Liver (tissue), 9 donors: ENCODE results near the gene SSNA1. TPM values are rescaled to one million over a fixed set of nuclear protein-coding genes. Genes with fewer than 3 reads are reported as not detected.

ENCODE experiments used
- DNase-seq: peaks from one replicate; pipeline ENCODE4 v3.0.0-alpha.2; 2017; ENCODE audit warnings: low spot score
- H3K27ac ChIP-seq, 2 donors: one replicate each; pipeline ENCODE4 v1.7.0; 2013; ENCODE audit warnings: inconsistent platforms in 2 of 2, low read length in 2 of 2, control low read depth in 1 of 2, low read depth in 1 of 2, mild to moderate bottlenecking in 1 of 2
- H3K27me3 ChIP-seq, 4 donors: one replicate each; pipeline versions ENCODE4 v1.6.1 to v1.7.0; 2013; ENCODE audit warnings: low read length in 3 of 4, inconsistent platforms in 1 of 4, mild to moderate bottlenecking in 1 of 4, moderate library complexity in 1 of 4; ENCODE audit not compliant: control insufficient read depth in 4 of 4, insufficient read depth in 4 of 4
- H3K36me3 ChIP-seq, 4 donors: one replicate each; pipeline versions ENCODE4 v1.6.1 to v1.7.0; 2013; ENCODE audit warnings: low read length in 3 of 4, mild to moderate bottlenecking in 3 of 4, low read depth in 1 of 4, moderate library complexity in 1 of 4; ENCODE audit not compliant: control insufficient read depth in 4 of 4, insufficient read depth in 3 of 4
- H3K4me1 ChIP-seq, 4 donors: one replicate each; pipeline versions ENCODE4 v1.6.1 to v1.7.0; 2013; ENCODE audit warnings: low read length in 3 of 4, mild to moderate bottlenecking in 3 of 4, moderate library complexity in 1 of 4; ENCODE audit not compliant: control insufficient read depth in 4 of 4, insufficient read depth in 4 of 4
- H3K4me3 ChIP-seq, 3 donors: one replicate each; pipeline versions ENCODE4 v1.6.1 to v1.7.0; 2013; ENCODE audit warnings: low read length in 3 of 3, control low read depth in 1 of 3, low read depth in 1 of 3, mild to moderate bottlenecking in 1 of 3
- H3K9ac ChIP-seq, 2 donors: one replicate each; pipeline ENCODE4 v1.7.0; 2013; ENCODE audit warnings: low read length in 2 of 2, mild to moderate bottlenecking in 2 of 2, moderate library complexity in 2 of 2, control low read depth in 1 of 2, low read depth in 1 of 2
- H3K9me3 ChIP-seq, 4 donors: one replicate each; pipeline versions ENCODE4 v1.6.1 to v1.7.0; 2013; ENCODE audit warnings: low read length in 3 of 4; ENCODE audit not compliant: control insufficient read depth in 4 of 4
- ATF3 ChIP-seq: IDR thresholded peaks from 2 replicates; pipeline ENCODE4 v1.6.1; 2016; ENCODE audit warnings: antibody characterized with exemption
- CTCF ChIP-seq: fragments of 150-350 bp; IDR thresholded peaks from 2 replicates; pipeline ENCODE4 v1.5.1; 2017; ENCODE audit warnings: improper control_type of control experiment, low read depth, low read length; ENCODE audit not compliant: missing input control
- EGR1 ChIP-seq, 2 donors: IDR thresholded peaks; 2 replicates each; pipeline ENCODE4 v1.6.1; 2016 to 2018; ENCODE audit warnings: antibody characterized with exemption in 2 of 2, low read depth in 2 of 2
- FOXA1 ChIP-seq: IDR thresholded peaks from 2 replicates; pipeline ENCODE4 v1.6.1; 2016; ENCODE audit warnings: antibody characterized with exemption
- FOXA2 ChIP-seq: IDR thresholded peaks from 2 replicates; pipeline ENCODE4 v1.6.1; 2016; ENCODE audit warnings: antibody characterized with exemption
- GABPA ChIP-seq, 2 donors: IDR thresholded peaks in 1 of 2; conservative IDR thresholded peaks in 1 of 2; 2 replicates each; pipeline ENCODE4 v1.6.1; 2016; ENCODE audit warnings: antibody characterized with exemption in 2 of 2, mild to moderate bottlenecking in 1 of 2, moderate library complexity in 1 of 2
- HNF4A ChIP-seq, 2 donors: conservative IDR thresholded peaks; 2 replicates each; pipeline ENCODE4 v1.6.1; 2016; ENCODE audit warnings: antibody characterized with exemption in 2 of 2, mild to moderate bottlenecking in 2 of 2
- HNF4G ChIP-seq: IDR thresholded peaks from 2 replicates; pipeline ENCODE4 v1.6.1; 2016; ENCODE audit warnings: antibody characterized with exemption
- JUND ChIP-seq, 2 donors: IDR thresholded peaks; 2 replicates each; pipeline ENCODE4 v1.6.1; 2016; ENCODE audit warnings: antibody characterized with exemption in 2 of 2
- MAX ChIP-seq: IDR thresholded peaks from 2 replicates; pipeline ENCODE4 v1.6.1; 2016; ENCODE audit warnings: antibody characterized with exemption
- NR2F2 ChIP-seq: IDR thresholded peaks from 2 replicates; pipeline ENCODE4 v1.6.1; 2016; ENCODE audit warnings: antibody characterized with exemption
- RAD21 ChIP-seq, 2 donors: IDR thresholded peaks; 2 replicates each; pipeline ENCODE4 v1.6.1; 2016; ENCODE audit warnings: antibody characterized with exemption in 2 of 2, mild to moderate bottlenecking in 2 of 2
- REST ChIP-seq: IDR thresholded peaks from 2 replicates; pipeline ENCODE4 v1.6.1; 2016; ENCODE audit warnings: antibody characterized with exemption, mild to moderate bottlenecking
- RXRA ChIP-seq, 2 donors: IDR thresholded peaks; 2 replicates each; pipeline ENCODE4 v1.6.1; 2017 to 2018; ENCODE audit warnings: antibody characterized with exemption in 2 of 2, mild to moderate bottlenecking in 1 of 2
- SP1 ChIP-seq: IDR thresholded peaks from 2 replicates; pipeline ENCODE4 v1.6.1; 2018; ENCODE audit warnings: antibody characterized with exemption, mild to moderate bottlenecking
- TAF1 ChIP-seq: conservative IDR thresholded peaks from 2 replicates; pipeline ENCODE4 v1.6.1; 2016; ENCODE audit warnings: antibody characterized with exemption, mild to moderate bottlenecking
- YY1 ChIP-seq: IDR thresholded peaks from 2 replicates; pipeline ENCODE4 v1.6.1; 2016; ENCODE audit warnings: antibody characterized with exemption, mild to moderate bottlenecking
- ZBTB33 ChIP-seq: IDR thresholded peaks from 2 replicates; pipeline ENCODE4 v1.6.1; 2016; ENCODE audit warnings: antibody characterized with exemption
- WGBS: extraction: QIAGEN DNeasy Blood & Tissue Kit; methylation state at CpG from one replicate; pipeline ENCODE4 v1.1.7; 2013; 5-methylcytosine and 5-hydroxymethylcytosine counted together
- polyA plus RNA-seq, 2 donors: library from polyadenylated mRNA; stranded (reverse) in 1 of 2; unstranded in 1 of 2; fragments of 200-250 nt in 1 of 2; fragments of >200 nt in 1 of 2; fragmentation: Nextera tagmentation in 1 of 2; extraction: Ambion mirVana in 1 of 2; gene quantifications; one replicate each; pipeline versions ENCODE4 v1.2.1 to v1.2.3, GENCODE V29; 2013 to 2015
- total RNA-seq, 2 donors: library from RNA; depleted of rRNA; stranded (reverse); fragments of >200 nt; gene quantifications; one replicate each; pipeline ENCODE4 v1.2.3, GENCODE V29; 2014
- donor health status: healthy.
- donor health status: healthy.
- donor health status: healthy.
- donor health status: healthy.
- donor health status: healthy.

The SSNA1 gene
- total and polyA plus RNA-seq, 4 donors: 29.8 to 44.2 (median 40.3) TPM

- peaks cover 0 to 5% (median 0%) of the 10 kb centered on the region in 4 donors for H3K36me3 ChIP-seq
- no peaks in the 10 kb centered on the region for H3K27me3 ChIP-seq
- no peak for DNase-seq
- 79% methylated on average over 7 of the region's 7 CpGs for WGBS
- TF ChIP-seq GABPA (IDR thresholded peaks at IDR 0.05 in 1 of 2, conservative IDR thresholded peaks at IDR 0.05 in 1 of 2): no peak
- TF ChIP-seq HNF4A (conservative IDR thresholded peaks at IDR 0.05): no peak
- TF ChIP-seq RAD21 (IDR thresholded peaks at IDR 0.05): no peak
- TF ChIP-seq ZBTB33: no peak
- TF ChIP-seq REST: no peak
- no peak for TF ChIP-seq TAF1
- TF ChIP-seq MAX: no peak
- TF ChIP-seq NR2F2: no peak
- no peak for TF ChIP-seq ATF3
- TF ChIP-seq FOXA2: no peak
- no peak for TF ChIP-seq RXRA (IDR thresholded peaks at IDR 0.05)
- no peak for TF ChIP-seq CTCF
- no peak for TF ChIP-seq SP1
- no peak for TF ChIP-seq HNF4G
- TF ChIP-seq FOXA1: no peak
- no peak for TF ChIP-seq YY1
- no peak for TF ChIP-seq JUND (IDR thresholded peaks at IDR 0.05)
- no peak for TF ChIP-seq EGR1 (IDR thresholded peaks at IDR 0.05; ENCODE audit: low read depth in 2 of 2)
- no peak overlapping the region for H3K9ac ChIP-seq
- H3K9me3 ChIP-seq: no peaks in the 10 kb centered on the region
- peaks cover 20 to 53% (median 48%) of the 10 kb centered on the region in 4 donors for H3K4me1 ChIP-seq
- H3K27ac ChIP-seq: no peak overlapping the region
- peak overlapping the region in 1 of 3 donors; percentile 96 for H3K4me3 ChIP-seq
Observed at GRCh38 chr9:137206602-137207001, 18.1 kb downstream of the SSNA1 start.
